ENCODE data around the gene TRIM44.

- no peak for TF ChIP-seq POLR2AphosphoS5 (IDR thresholded peaks at IDR 0.05; ENCODE audit: insufficient read depth, low read depth, low read length)
- TF ChIP-seq, protein P1, sequence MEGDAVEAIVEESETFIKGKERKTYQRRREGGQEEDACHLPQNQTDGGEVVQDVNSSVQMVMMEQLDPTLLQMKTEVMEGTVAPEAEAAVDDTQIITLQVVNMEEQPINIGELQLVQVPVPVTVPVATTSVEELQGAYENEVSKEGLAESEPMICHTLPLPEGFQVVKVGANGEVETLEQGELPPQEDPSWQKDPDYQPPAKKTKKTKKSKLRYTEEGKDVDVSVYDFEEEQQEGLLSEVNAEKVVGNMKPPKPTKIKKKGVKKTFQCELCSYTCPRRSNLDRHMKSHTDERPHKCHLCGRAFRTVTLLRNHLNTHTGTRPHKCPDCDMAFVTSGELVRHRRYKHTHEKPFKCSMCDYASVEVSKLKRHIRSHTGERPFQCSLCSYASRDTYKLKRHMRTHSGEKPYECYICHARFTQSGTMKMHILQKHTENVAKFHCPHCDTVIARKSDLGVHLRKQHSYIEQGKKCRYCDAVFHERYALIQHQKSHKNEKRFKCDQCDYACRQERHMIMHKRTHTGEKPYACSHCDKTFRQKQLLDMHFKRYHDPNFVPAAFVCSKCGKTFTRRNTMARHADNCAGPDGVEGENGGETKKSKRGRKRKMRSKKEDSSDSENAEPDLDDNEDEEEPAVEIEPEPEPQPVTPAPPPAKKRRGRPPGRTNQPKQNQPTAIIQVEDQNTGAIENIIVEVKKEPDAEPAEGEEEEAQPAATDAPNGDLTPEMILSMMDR (IDR thresholded peaks at IDR 0.05; ENCODE audit: extremely low read depth in 1 of 2, insufficient read depth in 1 of 2, low read depth in 1 of 2, low read length in 2 of 2), result no peak
- no peak for TF ChIP-seq EZH2 (IDR thresholded peaks at IDR 0.05; ENCODE audit: borderline replicate concordance, low read depth, low read length, severe bottlenecking)
- TF ChIP-seq POLR2A (IDR thresholded peaks at IDR 0.05; ENCODE audit: low read depth, low read length), result no peak
Observed at GRCh38 chr11:35864131-35864530, 201.6 kb downstream of the TRIM44 start.
